ES-I3 (cell line): ENCODE measurements around the gene CDK2.
"Not testable (repeated sequence)": the region's sequence is repeated elsewhere in the genome, so short reads cannot be mapped to it uniquely, and the experiment has no call there.

Experiments used
- H3K36me3 ChIP-seq: 2 replicates; pipeline ENCODE4 v1.6.1; 2013; ENCODE audit warnings: mild to moderate bottlenecking, low read length, control low read depth, moderate library complexity; ENCODE audit not compliant: insufficient read depth
- H3K4me1 ChIP-seq: 2 replicates; pipeline ENCODE4 v1.6.1; 2013; ENCODE audit warnings: mild to moderate bottlenecking, control low read depth, low read length; ENCODE audit not compliant: insufficient read depth
- H3K9ac ChIP-seq: 2 replicates; pipeline ENCODE4 v1.6.1; 2013; ENCODE audit warnings: low read depth, mild to moderate bottlenecking, low read length, moderate library complexity
- H3K9me3 ChIP-seq: 2 replicates; pipeline ENCODE4 v1.6.1; 2013; ENCODE audit warnings: mild to moderate bottlenecking, low read length, moderate library complexity; ENCODE audit not compliant: control insufficient read depth, insufficient read depth

The CDK2 gene

GRCh38 chr12:55957106-55957859 lies 9.3 kb upstream of the CDK2 start:
- H3K4me1 ChIP-seq, result no peaks in the 10 kb centered on the region
- H3K36me3 ChIP-seq, result peaks cover 21% of the 10 kb centered on the region; the same call in 1 of the 2 replicates
- no peak overlapping the region for H3K9ac ChIP-seq
- H3K9me3 ChIP-seq, result no peaks in the 10 kb centered on the region

DNA sequence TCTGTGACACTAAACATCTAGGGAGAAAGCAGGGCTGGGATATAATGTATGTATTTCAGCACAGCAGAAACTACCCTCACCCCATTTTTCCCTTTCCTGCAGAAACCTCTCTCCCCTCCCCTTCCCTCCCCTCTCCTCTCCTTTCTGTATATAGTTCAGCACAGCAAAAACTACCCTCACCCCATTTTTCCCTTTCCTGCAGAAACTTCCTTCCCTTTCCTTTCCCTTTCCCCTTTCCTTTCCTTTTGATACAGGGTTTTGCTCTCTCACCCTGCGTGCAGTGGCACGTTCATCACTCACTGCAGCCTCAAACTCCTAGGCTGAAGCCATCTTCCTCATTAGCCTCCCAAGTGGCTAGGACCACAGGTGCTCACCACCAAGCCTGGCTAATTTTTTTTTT lies 2.9 kb upstream of the CDK2 start:
- Histone ChIP-seq H3K9me3 (no peaks in the 10 kb centered on the region), H3K36me3 (no peaks in the 10 kb centered on the region), H3K4me1 (no peaks in the 10 kb centered on the region), H3K9ac (no peak overlapping the region)

DNA sequence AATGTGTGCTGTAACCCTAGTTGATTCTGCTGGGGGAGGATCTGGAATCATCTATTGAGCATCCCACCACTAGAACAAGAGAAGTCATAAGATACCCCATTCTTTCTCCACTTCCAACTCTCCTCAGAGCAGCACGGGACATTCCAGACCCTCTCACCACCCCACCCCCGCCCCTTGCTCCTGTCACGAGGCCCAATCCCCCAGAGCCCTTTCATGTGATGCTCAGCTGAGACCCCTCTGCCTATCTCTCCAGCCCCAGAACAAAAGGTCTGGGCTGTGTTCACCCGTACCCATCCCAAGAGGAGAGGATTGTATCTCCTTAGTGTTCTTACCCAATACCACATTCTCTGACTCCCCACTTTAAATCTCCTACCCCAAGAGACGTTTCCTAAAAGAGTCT lies 1.4 kb upstream of the CDK2 start:
- Histone ChIP-seq H3K9ac (peak overlapping the region; percentile 97), H3K4me1 (no peaks in the 10 kb centered on the region), H3K36me3 (no peaks in the 10 kb centered on the region), H3K9me3 (no peaks in the 10 kb centered on the region)

DNA sequence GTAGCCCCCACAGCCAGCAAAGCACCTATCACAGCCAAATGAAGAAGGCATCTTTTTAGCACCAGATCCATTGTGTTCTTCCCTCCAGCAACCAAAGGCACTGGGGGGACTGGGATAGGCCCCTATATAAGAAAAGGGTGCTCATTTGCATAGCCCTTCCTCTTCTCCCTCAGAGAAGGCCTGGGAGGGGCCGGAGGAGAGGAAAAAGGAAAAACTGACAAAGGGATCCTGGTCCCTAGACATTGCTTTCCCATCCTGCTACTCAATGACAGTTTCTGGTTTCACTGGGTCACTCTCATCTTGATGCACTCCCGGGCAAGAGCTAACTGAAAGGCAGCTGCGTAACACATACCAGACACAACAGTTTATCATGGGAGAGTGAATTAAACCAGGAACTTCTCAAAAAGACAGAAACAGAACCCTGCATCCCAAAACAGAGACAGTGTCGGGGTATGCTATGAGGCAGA lies 656 bp upstream of the CDK2 start, which contains the start of gene PMEL:
PMEL (minus strand) TSS at position 102 of the 467 bp plus-strand sequence; CDS start at position 71, 31 bp downstream.
- H3K4me1 ChIP-seq, result no peaks in the 10 kb centered on the region
- no peaks in the 10 kb centered on the region for H3K36me3 ChIP-seq
- peak within 1 kb of the TSS; percentile 97 for H3K9ac ChIP-seq
- H3K9me3 ChIP-seq, result no peaks in the 10 kb centered on the region

- Histone ChIP-seq H3K9me3 (no peaks in the 10 kb centered on the region), H3K4me1 (no peaks in the 10 kb centered on the region), H3K36me3 (no peaks in the 10 kb centered on the region)
These were observed 2.7 kb downstream of the CDK2 start for GRCh38 chr12:55969356-55969755.

GRCh38 chr12:55970775-55971174 lies 4.1 kb downstream of the CDK2 start:
- Histone ChIP-seq H3K9me3 (no peaks in the 10 kb centered on the region), H3K9ac (no peak overlapping the region), H3K4me1 (peaks cover 5% of the 10 kb centered on the region; the same call in 1 of the 2 replicates), H3K36me3 (no peaks in the 10 kb centered on the region)

More at GRCh38 chr12:55969356-55969755, 2.7 kb downstream of the CDK2 start:
- H3K9ac ChIP-seq, result no peak overlapping the region

DNA sequence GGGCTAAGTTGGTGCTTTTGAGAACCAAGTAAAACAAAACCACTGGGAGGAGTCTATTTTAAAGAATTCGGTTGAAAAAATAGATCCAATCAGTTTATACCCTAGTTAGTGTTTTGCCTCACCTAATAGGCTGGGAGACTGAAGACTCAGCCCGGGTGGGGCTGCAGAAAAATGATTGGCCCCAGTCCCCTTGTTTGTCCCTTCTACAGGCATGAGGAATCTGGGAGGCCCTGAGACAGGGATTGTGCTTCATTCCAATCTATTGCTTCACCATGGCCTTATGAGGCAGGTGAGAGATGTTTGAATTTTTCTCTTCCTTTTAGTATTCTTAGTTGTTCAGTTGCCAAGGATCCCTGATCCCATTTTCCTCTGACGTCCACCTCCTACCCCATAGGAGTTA lies 5.4 kb downstream of the CDK2 start:
- Histone ChIP-seq H3K36me3 (no peaks in the 10 kb centered on the region; the same call in 1 of the 2 replicates), H3K9ac (no peak overlapping the region), H3K4me1 (peaks cover 5% of the 10 kb centered on the region; the same call in 1 of the 2 replicates), H3K9me3 (no peaks in the 10 kb centered on the region)

- Histone ChIP-seq H3K9me3 (no peaks in the 10 kb centered on the region), H3K4me1 (peaks cover 5% of the 10 kb centered on the region; the same call in 1 of the 2 replicates), H3K9ac (peak overlapping the region; percentile 62), H3K36me3 (peaks cover under 1% of the 10 kb centered on the region; the same call in 1 of the 2 replicates)
These were observed 5.8 kb downstream of the CDK2 start for GRCh38 chr12:55972456-55972855.

DNA sequence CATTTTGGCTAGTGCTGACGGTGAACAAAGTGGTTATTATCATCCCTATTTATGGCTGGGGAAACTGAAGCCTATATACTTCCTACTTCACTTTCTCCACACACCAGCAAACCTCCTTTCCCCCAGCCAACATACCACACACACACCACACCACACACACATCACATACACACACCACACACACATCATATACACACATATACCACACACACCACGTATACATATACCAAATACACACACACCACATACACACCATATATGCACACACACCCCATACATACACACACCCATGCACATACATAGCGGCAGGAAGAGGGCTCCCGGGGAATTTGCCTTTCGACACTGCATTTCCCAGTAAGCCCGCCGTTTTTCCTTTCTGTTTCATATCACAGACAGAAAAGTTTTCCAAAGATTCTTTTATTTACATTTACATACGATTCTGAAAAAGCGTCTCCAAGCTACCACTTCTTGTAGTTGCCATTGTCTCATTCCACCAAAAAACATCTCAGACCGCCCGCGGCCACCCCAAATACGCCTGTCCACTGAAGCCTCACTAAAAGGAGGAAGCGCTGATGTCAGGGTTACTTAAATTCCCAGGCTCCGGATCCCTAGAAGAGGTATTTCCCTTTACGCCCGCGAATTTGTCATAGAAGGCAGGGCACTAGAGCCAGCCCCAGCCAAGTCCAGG lies 6.4 kb downstream of the CDK2 start:
- no peaks in the 10 kb centered on the region for H3K9me3 ChIP-seq
- peaks cover 3% of the 10 kb centered on the region; the same call in 1 of the 2 replicates for H3K36me3 ChIP-seq
- H3K9ac ChIP-seq, result peak overlapping the region; percentile 62
- peaks cover 5% of the 10 kb centered on the region; the same call in 1 of the 2 replicates for H3K4me1 ChIP-seq

DNA sequence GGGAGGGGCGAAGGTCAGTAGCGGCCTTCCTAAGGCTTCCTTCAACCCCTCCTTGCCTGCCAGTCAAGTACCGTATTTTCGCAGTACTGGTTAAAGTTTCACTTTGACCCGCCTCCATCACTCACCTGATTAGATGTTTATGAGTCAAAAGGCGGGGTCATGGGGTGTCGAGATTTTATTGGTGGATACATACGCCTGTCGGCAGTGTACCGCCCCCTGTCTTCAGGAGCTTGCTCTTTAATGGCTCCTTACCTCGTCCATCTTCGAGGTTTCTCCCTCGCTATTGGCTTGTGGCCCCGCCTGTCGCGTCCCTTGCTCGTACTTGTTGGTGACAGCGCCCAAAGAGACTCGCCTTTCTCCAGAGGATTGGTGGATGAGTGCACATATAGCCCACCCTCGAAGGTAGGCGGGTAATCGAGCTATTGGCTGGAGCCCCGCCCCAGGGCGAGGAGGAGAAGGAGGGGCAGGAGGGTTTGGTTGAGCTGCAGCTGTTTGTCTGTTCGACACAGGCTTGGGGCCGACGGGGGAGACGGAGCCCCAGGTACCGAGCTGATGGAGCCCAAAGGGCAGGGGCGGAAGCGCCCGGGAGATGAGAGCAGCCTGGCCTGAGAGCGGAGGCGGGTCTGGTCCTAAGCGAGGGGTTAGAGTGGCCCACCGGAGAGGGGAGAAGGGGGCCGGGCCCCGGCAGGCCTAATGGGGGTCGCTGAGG lies 7.1 kb downstream of the CDK2 start, which contains the start of gene RAB5B:
RAB5B (plus strand) TSS at position 480 of the 709 bp plus-strand sequence. CDS start 12,883 bp downstream, outside the sequence.
- Histone ChIP-seq H3K9ac (peak within 1 kb of the TSS; percentile 90), H3K36me3 (peaks cover 3% of the 10 kb centered on the region; the same call in 1 of the 2 replicates), H3K9me3 (no peaks in the 10 kb centered on the region), H3K4me1 (peaks cover 5% of the 10 kb centered on the region; the same call in 1 of the 2 replicates)

GRCh38 chr12:55974308-55974730 lies 7.7 kb downstream of the CDK2 start:
- H3K9me3 ChIP-seq, result no peaks in the 10 kb centered on the region
- peaks cover 3% of the 10 kb centered on the region; the same call in 1 of the 2 replicates for H3K36me3 ChIP-seq
- peaks cover 5% of the 10 kb centered on the region; the same call in 1 of the 2 replicates for H3K4me1 ChIP-seq
- H3K9ac ChIP-seq, result peak overlapping the region; percentile 90

- Histone ChIP-seq H3K9ac (no peak overlapping the region), H3K4me1 (peaks cover 5% of the 10 kb centered on the region; the same call in 1 of the 2 replicates), H3K36me3 (peaks cover 3% of the 10 kb centered on the region; the same call in 1 of the 2 replicates), H3K9me3 (no peaks in the 10 kb centered on the region)
These were observed 11.8 kb downstream of the CDK2 start for GRCh38 chr12:55978393-55978792.

DNA sequence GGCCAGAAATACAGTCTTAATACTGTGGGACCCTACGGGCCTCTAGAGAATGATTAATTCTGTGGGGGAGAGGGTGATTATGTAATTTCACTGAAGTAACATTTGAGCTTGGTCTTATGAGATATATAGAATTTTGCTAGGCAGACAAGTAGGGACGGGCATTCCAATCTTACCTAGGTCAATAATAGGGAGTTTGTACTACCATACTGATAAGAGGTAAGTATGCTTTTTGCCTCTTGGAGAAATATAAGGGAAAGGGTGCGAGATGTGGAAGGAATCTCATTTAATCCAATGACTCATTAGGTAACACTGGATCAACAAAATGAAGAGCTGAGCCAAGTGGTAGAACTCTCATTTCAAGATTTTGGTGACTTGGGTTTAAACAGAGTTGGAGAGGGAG lies 12.4 kb downstream of the CDK2 start:
- H3K9me3 ChIP-seq, result no peaks in the 10 kb centered on the region
- H3K36me3 ChIP-seq, result peaks cover 3% of the 10 kb centered on the region; the same call in 1 of the 2 replicates
- no peak overlapping the region for H3K9ac ChIP-seq
- peaks cover 5% of the 10 kb centered on the region; the same call in 1 of the 2 replicates for H3K4me1 ChIP-seq

DNA sequence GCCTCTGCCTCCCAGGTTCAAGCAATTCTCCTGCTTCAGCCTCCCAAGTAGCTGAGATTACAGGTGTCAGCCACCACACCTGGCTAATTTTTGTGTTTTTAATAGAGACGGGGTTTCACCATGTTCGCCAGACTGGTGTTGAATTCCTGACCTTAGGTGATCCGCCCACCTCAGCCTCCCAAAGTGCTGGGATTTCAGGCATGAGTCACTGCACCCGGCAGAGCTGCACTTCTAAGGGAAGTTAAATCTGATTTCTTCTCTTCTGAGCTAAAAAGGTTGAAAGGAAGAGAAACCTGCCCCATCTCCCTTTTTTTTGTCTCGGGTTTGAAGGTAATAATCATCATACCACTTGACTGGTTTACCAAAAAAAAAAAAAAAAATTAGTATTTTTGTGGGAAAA lies 15.3 kb downstream of the CDK2 start:
- H3K4me1 ChIP-seq, H3K9me3 ChIP-seq, H3K36me3 ChIP-seq, H3K9ac ChIP-seq: not testable (repeated sequence)
